H9 (cell line): Measurements from ENCODE around the gene COL4A2. TPM values are rescaled to one million over a fixed set of nuclear protein-coding genes. Genes with fewer than 3 reads are reported as not detected.

Experiments used
- DNase-seq: peaks from one replicate; pipeline ENCODE4 v3.0.0-alpha.2; 2017
- H2AFZ ChIP-seq: one replicate; pipeline ENCODE4 v1.6.1; 2013; ENCODE audit warnings: mild to moderate bottlenecking, low read length, control low read depth, moderate library complexity
- H2AK5ac ChIP-seq: 2 replicates; pipeline ENCODE4 v1.6.1; 2013; ENCODE audit warnings: low read length, control low read depth, mixed read lengths; ENCODE audit not compliant: insufficient read length
- H2BK120ac ChIP-seq: one replicate; pipeline ENCODE4 v1.6.1; 2013; ENCODE audit warnings: low read depth, mild to moderate bottlenecking, low read length, control low read depth, inconsistent platforms; ENCODE audit not compliant: poor library complexity, severe bottlenecking
- H2BK12ac ChIP-seq: 2 replicates; pipeline ENCODE4 v1.6.1; 2013; ENCODE audit warnings: low read length, control low read depth, mixed read lengths, low read depth; ENCODE audit not compliant: insufficient read length
- H2BK15ac ChIP-seq: 2 replicates; pipeline ENCODE4 v1.6.1; 2013; ENCODE audit warnings: low read depth, low read length, control low read depth
- H2BK20ac ChIP-seq: one replicate; pipeline ENCODE4 v1.6.1; 2013; ENCODE audit warnings: low read depth, mild to moderate bottlenecking, low read length, control low read depth, inconsistent platforms; ENCODE audit not compliant: poor library complexity, severe bottlenecking
- H2BK5ac ChIP-seq: 2 replicates; pipeline ENCODE4 v1.6.1; 2013; ENCODE audit warnings: low read length, control low read depth, mixed read lengths; ENCODE audit not compliant: insufficient read length
- H3K14ac ChIP-seq: 2 replicates; pipeline ENCODE4 v1.6.1; 2013; ENCODE audit warnings: low read length, control low read depth; ENCODE audit not compliant: insufficient read depth
- H3K18ac ChIP-seq: 2 replicates; pipeline ENCODE4 v1.6.1; 2013; ENCODE audit warnings: low read depth, mild to moderate bottlenecking, mixed read lengths, low read length, control low read depth; ENCODE audit not compliant: insufficient read length
- H3K23ac ChIP-seq: 2 replicates; pipeline ENCODE4 v1.6.1; 2013; ENCODE audit warnings: low read length, control low read depth, mixed read lengths, low read depth; ENCODE audit not compliant: insufficient read length
- H3K23me2 ChIP-seq: 2 replicates; pipeline ENCODE4 v1.6.1; 2013; ENCODE audit warnings: low read depth, mild to moderate bottlenecking, mixed read lengths, low read length, control low read depth; ENCODE audit not compliant: insufficient read length, poor library complexity, severe bottlenecking
- H3K27ac ChIP-seq: 2 replicates; pipeline ENCODE4 v1.5.1; 2013; ENCODE audit warnings: low read length, control low read depth, mixed read lengths, low read depth; ENCODE audit not compliant: insufficient read length
- H3K27me3 ChIP-seq: 2 replicates; pipeline ENCODE4 v1.6.1; 2013; ENCODE audit warnings: low read length, control low read depth, inconsistent platforms; ENCODE audit not compliant: insufficient read depth
- H3K4ac ChIP-seq: 2 replicates; pipeline ENCODE4 v1.6.1; 2013; ENCODE audit warnings: low read depth, mild to moderate bottlenecking, control low read depth, inconsistent platforms, low read length, moderate library complexity
- H3K4me1 ChIP-seq: 2 replicates; pipeline ENCODE4 v1.6.1; 2013; ENCODE audit warnings: low read length, control low read depth, inconsistent platforms; ENCODE audit not compliant: insufficient read depth
- H3K4me2 ChIP-seq: 2 replicates; pipeline ENCODE4 v1.6.1; 2013; ENCODE audit warnings: low read length, control low read depth, mixed read lengths; ENCODE audit not compliant: insufficient read length, insufficient read depth
- H3K56ac ChIP-seq: 2 replicates; pipeline ENCODE4 v1.6.1; 2013; ENCODE audit warnings: low read depth, mild to moderate bottlenecking, mixed read lengths, low read length, control low read depth; ENCODE audit not compliant: insufficient read length
- H3K79me1 ChIP-seq: 2 replicates; pipeline ENCODE4 v1.6.1; 2013; ENCODE audit warnings: low read depth, mild to moderate bottlenecking, moderate library complexity, low read length, control low read depth, inconsistent platforms; ENCODE audit not compliant: insufficient read depth, poor library complexity, severe bottlenecking
- H3K79me2 ChIP-seq: 2 replicates; pipeline ENCODE4 v1.6.1; 2013; ENCODE audit warnings: low read length, control low read depth, inconsistent platforms; ENCODE audit not compliant: insufficient read depth
- H3K9ac ChIP-seq: 2 replicates; pipeline ENCODE4 v1.6.1; 2013; ENCODE audit warnings: low read length, control low read depth, mixed read lengths; ENCODE audit not compliant: insufficient read length; ENCODE audit errors: extremely low read depth
- H3K9me3 ChIP-seq: one replicate; pipeline ENCODE4 v1.6.1; 2013; ENCODE audit warnings: low read depth, low read length, inconsistent platforms; ENCODE audit not compliant: control insufficient read depth
- H3T11ph ChIP-seq: one replicate; pipeline ENCODE4 v1.6.1; 2013; ENCODE audit warnings: mild to moderate bottlenecking, low read length, control low read depth, inconsistent platforms
- H4K20me1 ChIP-seq: one replicate; pipeline ENCODE4 v1.6.1; 2013; ENCODE audit not compliant: control insufficient read depth, insufficient read length, insufficient read depth
- H4K5ac ChIP-seq: 2 replicates; pipeline ENCODE4 v1.6.1; 2013; ENCODE audit warnings: low read depth, mild to moderate bottlenecking, mixed read lengths, low read length, control low read depth; ENCODE audit not compliant: insufficient read length
- H4K8ac ChIP-seq: replicated peaks from 2 replicates; pipeline ENCODE4 v1.6.1; 2013; ENCODE audit warnings: low read length, control low read depth, mixed read lengths, low read depth; ENCODE audit not compliant: insufficient read length
- H4K91ac ChIP-seq: 2 replicates; pipeline ENCODE4 v1.6.1; 2013; ENCODE audit warnings: low read depth, mild to moderate bottlenecking, moderate library complexity, mixed read lengths, low read length, control low read depth; ENCODE audit not compliant: insufficient read length
- H3K27ac Mint-ChIP-seq, 3 experiments: 2 replicates in 2 of 3; 3 replicates in 1 of 3; pipeline ENCODE4 v1.8.0; 2020 to 2021; ENCODE audit warnings: mixed read lengths in 3 of 3, mild to moderate bottlenecking in 1 of 3, moderate library complexity in 1 of 3
- H3K27me3 Mint-ChIP-seq: 2 replicates; pipeline ENCODE4 v1.8.0; 2021; ENCODE audit warnings: low read depth, mild to moderate bottlenecking, moderate library complexity, mixed read lengths
- H3K36me3 Mint-ChIP-seq, 3 experiments: 2 replicates in 2 of 3; 3 replicates in 1 of 3; pipeline ENCODE4 v1.8.0; 2020 to 2021; ENCODE audit warnings: low read depth in 3 of 3, mixed read lengths in 3 of 3; ENCODE audit not compliant: insufficient read depth in 1 of 3
- H3K4me1 Mint-ChIP-seq, 2 experiments: 2 replicates each; pipeline ENCODE4 v1.8.0; 2020; ENCODE audit warnings: mixed read lengths in 2 of 2
- H3K4me3 Mint-ChIP-seq, 2 experiments: 2 replicates in 1 of 2; 3 replicates in 1 of 2; pipeline ENCODE4 v1.8.0; 2020 to 2021; ENCODE audit warnings: mild to moderate bottlenecking in 2 of 2, mixed read lengths in 2 of 2, moderate library complexity in 1 of 2
- H3K9me3 Mint-ChIP-seq, 2 experiments: 2 replicates in 1 of 2; 3 replicates in 1 of 2; pipeline ENCODE4 v1.8.0; 2020; ENCODE audit warnings: mild to moderate bottlenecking in 2 of 2, mixed read lengths in 2 of 2, moderate library complexity in 1 of 2
- WGBS: extraction: QIAGEN DNeasy Blood & Tissue Kit; methylation state at CpG from one replicate; pipeline ENCODE4 v1.1.7; 2013; ENCODE audit warnings: missing lambda C conversion rate, low lambda C conversion rate, mixed read lengths; ENCODE audit not compliant: insufficient read length; ENCODE audit errors: extremely low coverage; 5-methylcytosine and 5-hydroxymethylcytosine counted together
- total RNA-seq: library from RNA; stranded (reverse); gene quantifications from 2 replicates; pipeline ENCODE4 v1.2.1, GENCODE V29; 2021
- TF ChIP-seq, protein P1 (sequence below): fragments of 200-600 bp; sonication (generic); conservative IDR thresholded peaks from 3 replicates; pipeline ENCODE4 v1.8.0; 2021; ENCODE audit warnings: antibody characterized with exemption, mild to moderate bottlenecking

COL4A2 gene
- total RNA-seq, 1 experiment from 2014 or later: 76.5 TPM

GRCh38 chr13:110300090-110300815 is 6.8 kb upstream of the COL4A2 start:
- Mint-ChIP-seq H3K9me3 (no peaks in the 10 kb centered on the region), H3K4me1 (peaks cover 34 to 40% of the 10 kb centered on the region in 2 experiments), H3K36me3 (peaks cover 0 to 2% (median 2%) of the 10 kb centered on the region in 3 experiments; a peak in 5 of 7 replicates), H3K4me3 (no peak overlapping the region), H3K27ac (no peak overlapping the region), H3K27me3 (peaks cover 16% of the 10 kb centered on the region)
- Histone ChIP-seq H4K5ac (no peak overlapping the region), H3K79me2 (peaks cover 2% of the 10 kb centered on the region; the same call in 1 of the 2 replicates), H3K4ac (no peak overlapping the region), H3K27ac (no peak overlapping the region), H3K9ac (no peak overlapping the region), H3K9me3 (no peaks in the 10 kb centered on the region), H2AFZ (no peak overlapping the region), H2BK20ac (no peak overlapping the region), H2AK5ac (no peak overlapping the region), H3T11ph (no peak overlapping the region), H3K4me2 (no peak overlapping the region), H2BK12ac (no peak overlapping the region), H4K20me1 (no peaks in the 10 kb centered on the region), H3K56ac (no peak overlapping the region), H3K4me1 (no peaks in the 10 kb centered on the region; the same call in 1 of the 2 replicates), H2BK15ac (no peak overlapping the region), H3K18ac (no peak overlapping the region), H2BK5ac (no peak overlapping the region), H3K23me2 (no peaks in the 10 kb centered on the region), H3K79me1 (no peaks in the 10 kb centered on the region), H3K23ac (no peak overlapping the region), H2BK120ac (no peak overlapping the region), H3K14ac (no peak overlapping the region), H4K91ac (no peak overlapping the region), H3K27me3 (no peaks in the 10 kb centered on the region), H4K8ac (no peak overlapping the region)
- no peak for DNase-seq
- TF ChIP-seq, protein P1, sequence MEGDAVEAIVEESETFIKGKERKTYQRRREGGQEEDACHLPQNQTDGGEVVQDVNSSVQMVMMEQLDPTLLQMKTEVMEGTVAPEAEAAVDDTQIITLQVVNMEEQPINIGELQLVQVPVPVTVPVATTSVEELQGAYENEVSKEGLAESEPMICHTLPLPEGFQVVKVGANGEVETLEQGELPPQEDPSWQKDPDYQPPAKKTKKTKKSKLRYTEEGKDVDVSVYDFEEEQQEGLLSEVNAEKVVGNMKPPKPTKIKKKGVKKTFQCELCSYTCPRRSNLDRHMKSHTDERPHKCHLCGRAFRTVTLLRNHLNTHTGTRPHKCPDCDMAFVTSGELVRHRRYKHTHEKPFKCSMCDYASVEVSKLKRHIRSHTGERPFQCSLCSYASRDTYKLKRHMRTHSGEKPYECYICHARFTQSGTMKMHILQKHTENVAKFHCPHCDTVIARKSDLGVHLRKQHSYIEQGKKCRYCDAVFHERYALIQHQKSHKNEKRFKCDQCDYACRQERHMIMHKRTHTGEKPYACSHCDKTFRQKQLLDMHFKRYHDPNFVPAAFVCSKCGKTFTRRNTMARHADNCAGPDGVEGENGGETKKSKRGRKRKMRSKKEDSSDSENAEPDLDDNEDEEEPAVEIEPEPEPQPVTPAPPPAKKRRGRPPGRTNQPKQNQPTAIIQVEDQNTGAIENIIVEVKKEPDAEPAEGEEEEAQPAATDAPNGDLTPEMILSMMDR: no peak
- WGBS: no CpG with 5 or more reads among the region's 3 CpGs
